Measurements from ENCODE around the gene NSMCE1.

NSMCE1 gene

DNA sequence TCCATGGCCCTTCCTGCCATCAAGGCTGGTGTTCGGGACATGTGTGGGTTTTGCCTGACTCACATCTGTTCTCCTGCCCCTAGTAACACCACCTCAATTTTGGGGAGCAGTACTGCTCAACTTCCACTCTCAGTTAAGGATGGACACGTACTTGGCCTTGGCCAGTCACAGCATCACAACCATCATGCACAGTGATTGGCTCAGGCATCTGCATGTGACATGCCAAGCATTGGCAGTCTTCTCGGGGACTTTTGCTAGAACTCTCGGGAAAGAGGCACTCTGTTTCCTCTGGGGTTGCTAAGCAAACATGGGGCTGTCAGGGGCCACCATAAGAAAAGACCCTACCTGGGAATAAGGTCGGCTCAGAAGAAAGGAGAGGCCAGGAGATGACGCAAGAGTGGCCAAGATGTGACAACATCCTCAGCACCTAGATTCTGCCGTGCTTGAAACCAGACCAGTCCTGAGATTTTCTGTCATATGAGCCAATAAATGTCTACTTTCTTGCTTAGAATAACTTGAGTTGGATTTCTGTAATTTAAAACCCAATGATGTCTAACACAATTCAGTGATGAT lies 77.1 kb downstream of the NSMCE1 start:
- no peak overlapping the region for H3K4me3 ChIP-seq (ENCODE audit: low read length)
- peaks cover 6% of the 10 kb centered on the region; the same call in 1 of the 2 replicates for H3K27me3 ChIP-seq (ENCODE audit: low read depth, low read length)
- H3K79me2 ChIP-seq (ENCODE audit: low read length): no peaks in the 10 kb centered on the region
- H3K9me3 ChIP-seq (ENCODE audit: insufficient read depth, low read length): no peaks in the 10 kb centered on the region
- H2AFZ ChIP-seq (ENCODE audit: low read depth, low read length): no peak overlapping the region
- TF ChIP-seq, protein P1, sequence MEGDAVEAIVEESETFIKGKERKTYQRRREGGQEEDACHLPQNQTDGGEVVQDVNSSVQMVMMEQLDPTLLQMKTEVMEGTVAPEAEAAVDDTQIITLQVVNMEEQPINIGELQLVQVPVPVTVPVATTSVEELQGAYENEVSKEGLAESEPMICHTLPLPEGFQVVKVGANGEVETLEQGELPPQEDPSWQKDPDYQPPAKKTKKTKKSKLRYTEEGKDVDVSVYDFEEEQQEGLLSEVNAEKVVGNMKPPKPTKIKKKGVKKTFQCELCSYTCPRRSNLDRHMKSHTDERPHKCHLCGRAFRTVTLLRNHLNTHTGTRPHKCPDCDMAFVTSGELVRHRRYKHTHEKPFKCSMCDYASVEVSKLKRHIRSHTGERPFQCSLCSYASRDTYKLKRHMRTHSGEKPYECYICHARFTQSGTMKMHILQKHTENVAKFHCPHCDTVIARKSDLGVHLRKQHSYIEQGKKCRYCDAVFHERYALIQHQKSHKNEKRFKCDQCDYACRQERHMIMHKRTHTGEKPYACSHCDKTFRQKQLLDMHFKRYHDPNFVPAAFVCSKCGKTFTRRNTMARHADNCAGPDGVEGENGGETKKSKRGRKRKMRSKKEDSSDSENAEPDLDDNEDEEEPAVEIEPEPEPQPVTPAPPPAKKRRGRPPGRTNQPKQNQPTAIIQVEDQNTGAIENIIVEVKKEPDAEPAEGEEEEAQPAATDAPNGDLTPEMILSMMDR (IDR thresholded peaks at IDR 0.05; ENCODE audit: low read depth, low read length): no peak
- TF ChIP-seq EZH2phosphoT487 (IDR thresholded peaks at IDR 0.05; ENCODE audit: low read depth): no peak
- no peak overlapping the region for H3K9ac ChIP-seq (ENCODE audit: low read length)
- no peak overlapping the region for H3K27ac ChIP-seq (ENCODE audit: low read length)
- H3K4me1 ChIP-seq (ENCODE audit: low read length): no peaks in the 10 kb centered on the region
- H3K4me2 ChIP-seq (ENCODE audit: low read length): no peak overlapping the region
- no peaks in the 10 kb centered on the region for H4K20me1 ChIP-seq (ENCODE audit: insufficient read depth, low read length)
- H3K36me3 ChIP-seq (replicated peaks; ENCODE audit: low read depth, low read length): no peaks in the 10 kb centered on the region

DNA sequence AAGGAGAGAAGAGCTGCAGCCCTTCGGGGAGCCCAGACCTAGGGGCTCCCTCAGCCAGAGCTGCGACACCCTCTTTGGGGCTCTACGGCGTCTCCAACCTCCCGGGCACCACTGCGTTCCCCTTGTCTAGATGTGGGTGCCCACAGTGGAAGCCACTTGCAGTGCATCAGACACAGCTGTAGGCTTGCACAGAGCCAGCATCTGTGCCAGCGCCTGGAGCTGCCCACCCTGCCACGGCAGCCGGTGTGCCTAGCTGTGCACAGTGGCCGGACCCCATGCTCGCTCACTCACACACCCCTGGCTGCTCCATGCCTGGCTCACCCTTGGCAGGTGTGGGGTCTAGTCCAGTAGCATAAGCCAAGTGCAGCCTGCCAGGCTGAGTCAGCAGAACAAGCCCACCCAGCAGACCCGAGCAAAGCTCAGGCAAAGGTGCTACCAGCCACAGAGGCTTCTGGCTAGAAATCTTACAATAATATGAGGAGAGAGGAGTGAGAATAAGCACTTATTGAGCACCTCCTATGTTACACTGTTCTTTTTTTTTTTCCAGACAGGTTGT lies 78.2 kb downstream of the NSMCE1 start:
- Histone ChIP-seq H3K36me3 (replicated peaks; ENCODE audit: low read depth, low read length) (no peaks in the 10 kb centered on the region), H4K20me1 (ENCODE audit: insufficient read depth, low read length) (no peaks in the 10 kb centered on the region), H3K9ac (ENCODE audit: low read length) (no peak overlapping the region), H2AFZ (ENCODE audit: low read depth, low read length) (no peak overlapping the region), H3K27ac (ENCODE audit: low read length) (no peak overlapping the region), H3K4me2 (ENCODE audit: low read length) (no peak overlapping the region), H3K4me1 (ENCODE audit: low read length) (no peaks in the 10 kb centered on the region), H3K27me3 (ENCODE audit: low read depth, low read length) (peaks cover 3% of the 10 kb centered on the region; the same call in 1 of the 2 replicates), H3K4me3 (ENCODE audit: low read length) (no peak overlapping the region), H3K9me3 (ENCODE audit: insufficient read depth, low read length) (no peaks in the 10 kb centered on the region), H3K79me2 (ENCODE audit: low read length) (no peaks in the 10 kb centered on the region)
- TF ChIP-seq, protein P1 (IDR thresholded peaks at IDR 0.05; ENCODE audit: low read depth, low read length): no peak

DNA sequence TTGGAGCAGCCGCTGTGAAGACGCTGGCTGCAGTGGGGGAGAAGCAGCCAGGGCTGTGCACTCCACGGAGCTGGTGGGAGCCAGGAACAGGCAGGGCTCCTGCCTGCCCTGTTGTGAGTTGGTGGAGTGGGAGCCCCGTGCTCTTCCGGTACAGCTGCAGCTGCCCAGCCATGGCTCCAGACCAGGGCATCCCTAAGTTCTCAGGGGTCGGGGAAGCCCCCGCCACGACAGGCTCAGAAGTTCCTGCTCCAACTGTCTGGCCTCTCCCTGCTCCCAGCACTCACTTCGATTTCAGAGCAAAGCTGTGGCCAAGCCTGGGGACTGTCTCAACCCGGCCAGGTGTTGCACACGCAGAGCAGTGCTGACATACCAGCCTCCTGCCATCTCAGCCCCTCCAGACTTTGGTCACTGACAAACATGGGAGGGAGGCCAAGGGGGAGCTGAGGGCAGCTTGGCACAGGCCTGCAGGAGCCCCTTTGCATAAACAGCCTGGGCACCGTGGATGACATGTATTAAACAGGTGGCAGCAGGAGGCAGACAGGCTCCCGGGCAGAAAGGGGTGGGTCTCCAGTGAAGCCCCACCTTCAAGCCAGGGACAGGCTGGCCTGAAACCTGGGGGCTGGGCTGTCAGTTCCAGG lies 79.1 kb downstream of the NSMCE1 start:
- Histone ChIP-seq H3K36me3 (replicated peaks; ENCODE audit: low read depth, low read length) (no peaks in the 10 kb centered on the region), H4K20me1 (ENCODE audit: insufficient read depth, low read length) (no peaks in the 10 kb centered on the region), H3K4me2 (ENCODE audit: low read length) (no peak overlapping the region), H3K9ac (ENCODE audit: low read length) (no peak overlapping the region), H3K4me1 (ENCODE audit: low read length) (no peaks in the 10 kb centered on the region), H3K4me3 (ENCODE audit: low read length) (no peak overlapping the region), H3K9me3 (ENCODE audit: insufficient read depth, low read length) (no peaks in the 10 kb centered on the region), H3K27me3 (ENCODE audit: low read depth, low read length) (no peaks in the 10 kb centered on the region; the same call in 1 of the 2 replicates), H3K27ac (ENCODE audit: low read length) (no peak overlapping the region), H2AFZ (ENCODE audit: low read depth, low read length) (no peak overlapping the region), H3K79me2 (ENCODE audit: low read length) (no peaks in the 10 kb centered on the region)
- no peak for TF ChIP-seq EZH2phosphoT487 (IDR thresholded peaks at IDR 0.05; ENCODE audit: low read depth)
- TF ChIP-seq, protein P1 (IDR thresholded peaks at IDR 0.05; ENCODE audit: low read depth, low read length): no peak

DNA sequence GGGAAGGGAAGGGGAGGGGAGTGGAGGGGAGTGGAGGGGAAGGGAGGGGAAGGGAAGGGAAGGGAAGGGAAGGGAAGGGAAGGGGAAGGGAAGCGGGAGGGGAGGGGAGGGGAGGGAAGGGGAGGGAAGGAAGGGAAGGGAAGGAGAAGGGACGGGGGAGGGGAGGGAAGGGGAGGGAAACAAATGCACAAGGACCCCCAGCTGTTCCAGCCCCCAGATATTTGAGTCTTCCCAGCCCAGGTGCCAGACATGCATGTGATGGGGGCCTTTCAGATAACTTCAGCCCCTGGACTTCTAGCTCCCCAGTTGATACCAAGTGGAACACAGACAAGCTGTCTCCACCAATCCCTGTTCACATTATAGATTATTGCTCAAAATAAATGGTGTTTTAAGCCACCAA lies 79.9 kb downstream of the NSMCE1 start:
- no peaks in the 10 kb centered on the region; the same call in 1 of the 2 replicates for H3K27me3 ChIP-seq (ENCODE audit: low read depth, low read length)
- TF ChIP-seq, protein P1 (IDR thresholded peaks at IDR 0.05; ENCODE audit: low read depth, low read length): no peak
- no peak for TF ChIP-seq EZH2phosphoT487 (IDR thresholded peaks at IDR 0.05; ENCODE audit: low read depth)
- H3K4me1 ChIP-seq (ENCODE audit: low read length): no peaks in the 10 kb centered on the region
- H3K79me2 ChIP-seq (ENCODE audit: low read length): no peaks in the 10 kb centered on the region
- no peak overlapping the region for H3K27ac ChIP-seq (ENCODE audit: low read length)
- no peaks in the 10 kb centered on the region for H4K20me1 ChIP-seq (ENCODE audit: insufficient read depth, low read length)
- H2AFZ ChIP-seq (ENCODE audit: low read depth, low read length): no peak overlapping the region
- no peak overlapping the region for H3K4me2 ChIP-seq (ENCODE audit: low read length)
- H3K36me3 ChIP-seq (replicated peaks; ENCODE audit: low read depth, low read length): no peaks in the 10 kb centered on the region
- H3K4me3 ChIP-seq (ENCODE audit: low read length): no peak overlapping the region
- no peak overlapping the region for H3K9ac ChIP-seq (ENCODE audit: low read length)
- no peaks in the 10 kb centered on the region for H3K9me3 ChIP-seq (ENCODE audit: insufficient read depth, low read length)
